HepG2 (cell line): Measurements from ENCODE around the gene SPART. TPM values are rescaled to one million over a fixed set of nuclear protein-coding genes. Genes with fewer than 3 reads are reported as not detected.

ENCODE experiments used
- ATAC-seq: fragments of 200-7000 bp; cut with Tn5 transposase; 3 replicates; pipeline ENCODE4 v1.9.1; 2020; ENCODE audit warnings: mild to moderate bottlenecking, moderate library complexity
- BruUV-seq: library from RNA; stranded (reverse); fragments of 400-500 nt; replicated peaks from 2 replicates; lab custom pipeline; 2021; lab: Mats Ljungman, UMichigan
- CTCF ChIA-PET: fragments of 300-600 bp; formaldehyde crosslinking; extraction: SDS; loops from one replicate; lab custom pipeline; 2021; ENCODE audit warnings: low total read pairs, inconsistent platforms, low intra/inter-chr PET ratio; lab: Yijun Ruan, JAX
- POLR2A ChIA-PET: fragments of 350-600 bp; sonication (Branson Sonifier 250); formaldehyde crosslinking; loops from one replicate; lab custom pipeline; 2020; ENCODE audit warnings: antibody characterized with exemption, inconsistent platforms; lab: Yijun Ruan, JAX
- DNase-seq: peaks from one replicate; pipeline ENCODE4 v3.0.0-alpha.2; 2015; ENCODE audit warnings: low spot score
- FAIRE-seq: peaks from 3 replicates; lab custom pipeline; 2011; peaks lifted over from hg19 to GRCh38; lab: Jason Lieb, UNC
- H2AFZ ChIP-seq: one replicate; pipeline ENCODE4 v1.6.1; 2011; ENCODE audit warnings: low read length, inconsistent platforms
- H3K27ac ChIP-seq: fragments of 300-600 bp; 3 replicates; pipeline ENCODE4 v1.8.0; 2011; ENCODE audit warnings: mixed run types, mild to moderate bottlenecking, mixed read lengths, low read length, inconsistent platforms; ENCODE audit not compliant: insufficient read depth; ENCODE audit errors: extremely low read length
- H3K27me3 ChIP-seq, 2 experiments: fragments of 200-600 bp in 1 of 2; 2 replicates in 1 of 2; 3 replicates in 1 of 2; pipeline versions ENCODE4 v1.6.0 to v1.8.0; 2011; ENCODE audit warnings: low read length in 2 of 2, mild to moderate bottlenecking in 2 of 2, moderate library complexity in 2 of 2, inconsistent platforms in 1 of 2; ENCODE audit not compliant: insufficient read depth in 2 of 2, control insufficient read depth in 1 of 2
- H3K36me3 ChIP-seq, 2 experiments: fragments of 200-600 bp in 1 of 2; replicated peaks in 1 of 2; 2 replicates in 1 of 2; 3 replicates in 1 of 2; pipeline versions ENCODE4 v1.5.1 to v1.8.0; 2011; ENCODE audit warnings: low read length in 2 of 2, inconsistent platforms in 1 of 2; ENCODE audit not compliant: insufficient read depth in 2 of 2, control insufficient read depth in 1 of 2
- H3K4me1 ChIP-seq: 2 replicates; pipeline ENCODE4 v1.5.1; 2012; ENCODE audit warnings: low read length, inconsistent platforms; ENCODE audit not compliant: insufficient read depth
- H3K4me2 ChIP-seq: 2 replicates; pipeline ENCODE4 v1.6.0; 2011; ENCODE audit warnings: low read depth, low read length, inconsistent platforms
- H3K4me3 ChIP-seq, 3 experiments: fragments of 200-600 bp in 1 of 3; sonication (generic), shearing (Covaris generic) in 1 of 3; replicated peaks in 1 of 3; 2 replicates each; pipeline ENCODE4 v1.5.1; 2011 to 2016; ENCODE audit warnings: low read length in 3 of 3, inconsistent platforms in 2 of 3, low read depth in 2 of 3, mild to moderate bottlenecking in 2 of 3, control low read depth in 1 of 3, mixed read lengths in 1 of 3; ENCODE audit not compliant: insufficient read depth in 1 of 3
- H3K79me2 ChIP-seq: one replicate; pipeline ENCODE4 v1.6.1; 2011; ENCODE audit warnings: low read length, inconsistent platforms; ENCODE audit not compliant: insufficient read depth
- H3K9ac ChIP-seq: 2 replicates; pipeline ENCODE4 v1.6.0; 2011; ENCODE audit warnings: mild to moderate bottlenecking, low read depth, low read length, inconsistent platforms; ENCODE audit not compliant: insufficient read depth
- H3K9me3 ChIP-seq: 2 replicates; pipeline ENCODE4 v1.5.1; 2012; ENCODE audit warnings: mild to moderate bottlenecking, low read length
- H4K20me1 ChIP-seq: 2 replicates; pipeline ENCODE4 v1.6.0; 2011; ENCODE audit warnings: inconsistent platforms, mild to moderate bottlenecking, low read length, moderate library complexity; ENCODE audit not compliant: insufficient read depth
- ETV6 ChIP-seq: sonication (generic); formaldehyde crosslinking; conservative IDR thresholded peaks from 2 replicates; pipeline ENCODE4 v1.4.0; 2020; ENCODE audit warnings: missing genetic modification reagents
- LBX2 ChIP-seq: sonication (generic); formaldehyde crosslinking; IDR thresholded peaks from 2 replicates; pipeline ENCODE4 v1.5.0; 2020; ENCODE audit warnings: missing genetic modification reagents, mild to moderate bottlenecking, borderline replicate concordance
- MED8 ChIP-seq: sonication (generic); formaldehyde crosslinking; IDR thresholded peaks from 2 replicates; pipeline ENCODE4 v1.8.1; 2023; ENCODE audit warnings: mild to moderate bottlenecking, missing genetic modification reagents; ENCODE audit not compliant: insufficient replicate concordance
- MEIS1 ChIP-seq: sonication (generic); formaldehyde crosslinking; IDR thresholded peaks from 2 replicates; pipeline ENCODE4 v1.9.0; 2021; ENCODE audit warnings: mild to moderate bottlenecking, missing genetic modification reagents, moderate library complexity, borderline replicate concordance
- NFIC ChIP-seq: IDR thresholded peaks from 2 replicates; pipeline ENCODE4 v1.6.1; 2012; ENCODE audit warnings: mild to moderate bottlenecking, low read length, inconsistent platforms
- NRL ChIP-seq: sonication (generic); formaldehyde crosslinking; IDR thresholded peaks from 2 replicates; pipeline ENCODE4 v1.5.0; 2020; ENCODE audit warnings: missing genetic modification reagents, mild to moderate bottlenecking, moderate library complexity, borderline replicate concordance
- PPARG ChIP-seq: conservative IDR thresholded peaks from 2 replicates; pipeline ENCODE4 v1.6.1; 2016; ENCODE audit warnings: missing biosample characterization, missing genetic modification reagents
- SNAPC2 ChIP-seq: sonication (generic); formaldehyde crosslinking; IDR thresholded peaks from 2 replicates; pipeline ENCODE4 v1.8.1; 2022; ENCODE audit warnings: mild to moderate bottlenecking, missing genetic modification reagents
- STAG1 ChIP-seq: sonication (generic); formaldehyde crosslinking; IDR thresholded peaks from 2 replicates; pipeline ENCODE4 v1.4.0; 2020; ENCODE audit warnings: missing genetic modification reagents
- TIGD3 ChIP-seq: sonication (generic); formaldehyde crosslinking; IDR thresholded peaks from 2 replicates; pipeline ENCODE4 v1.5.1; 2020; ENCODE audit warnings: mild to moderate bottlenecking, missing genetic modification reagents, borderline replicate concordance
- ZNF333 ChIP-seq: sonication (generic); formaldehyde crosslinking; IDR thresholded peaks from 2 replicates; pipeline ENCODE4 v1.4.0; 2020; ENCODE audit warnings: mild to moderate bottlenecking, missing genetic modification reagents, borderline replicate concordance
- ZNF343 ChIP-seq: sonication (generic); formaldehyde crosslinking; IDR thresholded peaks from 2 replicates; pipeline ENCODE4 v1.4.0; 2020; ENCODE audit warnings: mild to moderate bottlenecking, missing genetic modification reagents
- ZNF564 ChIP-seq: sonication (generic); formaldehyde crosslinking; IDR thresholded peaks from 2 replicates; pipeline ENCODE4 v1.8.1; 2023; ENCODE audit warnings: mild to moderate bottlenecking, missing genetic modification reagents
- ZNF616 ChIP-seq: sonication (generic); formaldehyde crosslinking; IDR thresholded peaks from 2 replicates; pipeline ENCODE4 v1.5.0; 2020; ENCODE audit warnings: low read depth, mild to moderate bottlenecking, missing genetic modification reagents
- ZNF784 ChIP-seq: sonication (generic); formaldehyde crosslinking; IDR thresholded peaks from 2 replicates; pipeline ENCODE4 v1.5.1; 2020; ENCODE audit warnings: missing genetic modification reagents, mild to moderate bottlenecking, borderline replicate concordance
- WGBS: methylation state at CpG from one replicate; pipeline ENCODE4 v1.1.6; 2017; ENCODE audit warnings: low lambda C conversion rate; 5-methylcytosine and 5-hydroxymethylcytosine counted together
- in situ Hi-C: cut with HindIII; loops from 2 replicates; pipeline ENCODE4 v1.10.0; 2017; ENCODE audit warnings: low pct_unique_long_range_greater_than_20kb; ENCODE audit not compliant: extremely low pct_ligation_motif_present
- intact Hi-C: fragments of 100-400 bp; cut with micrococcal nuclease; formaldehyde crosslinking; loops from one replicate; pipeline ENCODE4 v1.10.0; 2022; ENCODE audit not compliant: unreplicated experiment
- polyA plus RNA-seq, 8 experiments: library from polyadenylated mRNA; depleted of rRNA in 3 of 8; stranded (reverse) in 7 of 8; unstranded in 1 of 8; fragments of >200 nt; fragmentation: Illumina TruSeq in 4 of 8; extraction: Trizol in 4 of 8; gene quantifications; 2 replicates each; pipeline versions ENCODE4 v1.2.1 to v1.2.3, GENCODE V29; 2011 to 2016; ENCODE audit warnings: low read depth in 4 of 8, missing spikeins in 1 of 8, mixed read lengths in 1 of 8; ENCODE audit not compliant: insufficient read depth in 1 of 8
- total RNA-seq, 5 experiments: library from RNA; depleted of rRNA; stranded (reverse); fragments of >200 nt; fragmentation: Illumina TruSeq; extraction: Trizol; gene quantifications; 2 replicates each; pipeline ENCODE4 v1.2.3, GENCODE V29; 2016; ENCODE audit warnings: low read depth in 1 of 5

Gene SPART
- total and polyA plus RNA-seq, 2 of the 13 experiments (the other 11 are each of a cell fraction or from before 2014, with no cell fraction given): 8.9 to 28.8 TPM

- Histone ChIP-seq H3K79me2 (no peaks in the 10 kb centered on the region), H3K4me3 (no peak overlapping the region)
- in situ Hi-C loops: no loop called here
- POLR2A ChIA-PET: no interaction called here
- TF ChIP-seq ETV6 (CRISPR knock-in tag) (no peak), MEIS1 (CRISPR knock-in tag) (no peak), NRL (CRISPR knock-in tag) (no peak), LBX2 (CRISPR knock-in tag) (no peak), TIGD3 (CRISPR knock-in tag) (no peak), NFIC (no peak), STAG1 (CRISPR knock-in tag) (no peak), ZNF564 (CRISPR knock-in tag) (no peak), ZNF343 (CRISPR knock-in tag) (no peak), SNAPC2 (CRISPR knock-in tag) (no peak), ZNF333 (CRISPR knock-in tag) (no peak), PPARG (no peak), MED8 (CRISPR knock-in tag) (no peak), ZNF784 (CRISPR knock-in tag) (no peak), ZNF616 (CRISPR knock-in tag) (no peak)
- TF ChIP-seq, all 625 proteins: peak for 0
- CTCF ChIA-PET: no interaction called here
- H3K4me1 ChIP-seq: no peaks in the 10 kb centered on the region
- H4K20me1 ChIP-seq: no peaks in the 10 kb centered on the region
- H3K9ac ChIP-seq: no peak overlapping the region
- H2AFZ ChIP-seq: no peak overlapping the region
- 11% methylated on average over 7 of the region's 8 CpGs for WGBS
- DNase-seq: no peak
- FAIRE-seq: no peak
- no peak overlapping the region for H3K4me2 ChIP-seq
- no peaks in the 10 kb centered on the region for H3K27me3 ChIP-seq
- BruUV-seq: no TSS peak
- no peaks in the 10 kb centered on the region for H3K9me3 ChIP-seq
- intact Hi-C loops: no loop called here
- H3K36me3 ChIP-seq: no peaks in the 10 kb centered on the region
- no peak for ATAC-seq
- no peak overlapping the region for H3K27ac ChIP-seq
These were observed 86.6 kb downstream of the SPART start for GRCh38 chr13:36259361-36260137.
